OCI-LY3 (cell line): ENCODE measurements around the gene TMEM30A.

Source experiments
- H2AFZ ChIP-seq: fragments of 200-600, 300-600 bp; shearing (Covaris generic); 2 replicates; pipeline ENCODE4 v1.6.0; 2014; ENCODE audit warnings: antibody characterized with exemption, low read depth, low read length
- H3K27ac ChIP-seq: fragments of 200-600, 300-600 bp; sonication (generic); 2 replicates; pipeline ENCODE4 v1.5.1; 2014; ENCODE audit warnings: mild to moderate bottlenecking, low read length, moderate library complexity, mixed read lengths
- H3K27me3 ChIP-seq: fragments of 200-600, 300-600 bp; sonication (generic); 2 replicates; pipeline ENCODE4 v1.6.1; 2014; ENCODE audit warnings: low read depth, low read length, mixed read lengths
- H3K36me3 ChIP-seq: fragments of 200-600, 300-600 bp; sonication (generic); replicated peaks from 2 replicates; pipeline ENCODE3; 2014; ENCODE audit warnings: low read depth, low read length, mixed read lengths
- H3K4me1 ChIP-seq: fragments of 300-600, 200-600 bp; sonication (generic); 2 replicates; pipeline ENCODE4 v1.6.1; 2014; ENCODE audit warnings: low read length, mixed read lengths
- H3K4me2 ChIP-seq: fragments of 200-600, 300-600 bp; sonication (generic); 2 replicates; pipeline ENCODE4 v1.6.1; 2014; ENCODE audit warnings: low read length, mixed read lengths
- H3K4me3 ChIP-seq: fragments of 300-600, 200-600 bp; sonication (generic); 2 replicates; pipeline ENCODE4 v1.5.1; 2014; ENCODE audit warnings: antibody characterized with exemption, mild to moderate bottlenecking, low read length, moderate library complexity
- H3K79me2 ChIP-seq: fragments of 300-600, 200-600 bp; shearing (Covaris generic); 2 replicates; pipeline ENCODE4 v1.6.1; 2014; ENCODE audit warnings: mild to moderate bottlenecking, low read length, mixed read lengths
- H3K9ac ChIP-seq: fragments of 300-600, 200-600 bp; shearing (Covaris generic); 2 replicates; pipeline ENCODE4 v1.6.0; 2014; ENCODE audit warnings: mild to moderate bottlenecking, low read length, moderate library complexity
- H3K9me3 ChIP-seq: fragments of 200-600, 300-600 bp; shearing (Covaris generic); 2 replicates; pipeline ENCODE4 v1.6.1; 2014; ENCODE audit warnings: low read length, mixed read lengths; ENCODE audit not compliant: insufficient read depth
- H4K20me1 ChIP-seq: fragments of 200-600, 300-600 bp; sonication (generic); 2 replicates; pipeline ENCODE4 v1.6.1; 2016; ENCODE audit warnings: low read length, mixed read lengths; ENCODE audit not compliant: insufficient read depth
- EZH2phosphoT487 ChIP-seq: fragments of 200-600 bp; shearing (Covaris generic); IDR thresholded peaks from 2 replicates; pipeline ENCODE4 v1.6.1; 2018; ENCODE audit warnings: antibody characterized with exemption, mixed run types, low read depth
- TF ChIP-seq, protein P1 (sequence below): fragments of 200-600, 300-600 bp; sonication (generic); IDR thresholded peaks from 2 replicates; pipeline ENCODE4 v1.5.1; 2014; ENCODE audit warnings: antibody characterized with exemption, low read length, low read depth

The TMEM30A gene

DNA sequence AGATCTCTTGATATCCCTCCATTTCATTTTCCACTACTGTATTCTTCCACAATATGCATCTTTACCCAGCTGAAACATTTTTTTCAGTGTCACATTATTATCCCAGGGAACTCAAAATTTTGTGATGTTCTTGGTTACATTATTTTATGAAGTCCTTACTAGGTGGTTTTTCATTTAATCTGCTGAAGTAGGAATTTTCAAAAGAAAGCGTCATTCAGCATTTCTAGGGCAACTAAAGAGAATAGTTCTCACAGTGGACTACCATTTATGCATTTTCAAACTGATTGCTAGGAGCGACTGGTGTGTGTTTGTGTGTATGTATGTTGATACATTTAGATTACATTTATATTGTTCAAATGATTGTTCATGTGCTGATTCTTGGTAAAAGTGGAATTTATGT, 2.4 kb upstream of the TMEM30A start:
- Histone ChIP-seq H3K79me2 (peaks cover 41% of the 10 kb centered on the region), H3K4me2 (peak overlapping the region; percentile 42)

DNA sequence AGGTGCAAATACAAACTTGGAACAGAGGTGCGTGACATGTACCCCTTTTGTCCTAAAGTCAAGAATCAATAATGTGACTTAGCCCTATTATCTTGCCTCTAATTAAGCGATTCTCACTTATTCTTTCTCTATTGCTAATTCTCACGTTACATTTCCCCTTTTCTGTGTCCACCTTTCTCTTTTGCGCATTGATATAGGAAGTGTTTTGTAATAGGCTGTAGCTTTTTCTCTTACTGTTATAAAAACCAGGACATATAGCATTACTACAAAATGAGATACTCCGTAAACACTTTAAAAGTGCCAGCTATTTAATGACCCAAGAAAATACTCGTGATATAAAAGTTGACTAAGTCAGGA, 669 bp upstream of the TMEM30A start:
- H3K79me2 ChIP-seq, result peaks cover 58% of the 10 kb centered on the region
- peaks cover 41% of the 10 kb centered on the region for H3K4me1 ChIP-seq
- H3K9ac ChIP-seq, result peak overlapping the region; percentile 75
- H4K20me1 ChIP-seq, result peaks cover 17% of the 10 kb centered on the region
- no peaks in the 10 kb centered on the region for H3K9me3 ChIP-seq
- H3K27ac ChIP-seq, result peak overlapping the region; percentile 88
- H3K4me3 ChIP-seq, result peak overlapping the region; percentile 89
- no peaks in the 10 kb centered on the region for H3K36me3 ChIP-seq
- no peaks in the 10 kb centered on the region for H3K27me3 ChIP-seq
- TF ChIP-seq, protein P1, sequence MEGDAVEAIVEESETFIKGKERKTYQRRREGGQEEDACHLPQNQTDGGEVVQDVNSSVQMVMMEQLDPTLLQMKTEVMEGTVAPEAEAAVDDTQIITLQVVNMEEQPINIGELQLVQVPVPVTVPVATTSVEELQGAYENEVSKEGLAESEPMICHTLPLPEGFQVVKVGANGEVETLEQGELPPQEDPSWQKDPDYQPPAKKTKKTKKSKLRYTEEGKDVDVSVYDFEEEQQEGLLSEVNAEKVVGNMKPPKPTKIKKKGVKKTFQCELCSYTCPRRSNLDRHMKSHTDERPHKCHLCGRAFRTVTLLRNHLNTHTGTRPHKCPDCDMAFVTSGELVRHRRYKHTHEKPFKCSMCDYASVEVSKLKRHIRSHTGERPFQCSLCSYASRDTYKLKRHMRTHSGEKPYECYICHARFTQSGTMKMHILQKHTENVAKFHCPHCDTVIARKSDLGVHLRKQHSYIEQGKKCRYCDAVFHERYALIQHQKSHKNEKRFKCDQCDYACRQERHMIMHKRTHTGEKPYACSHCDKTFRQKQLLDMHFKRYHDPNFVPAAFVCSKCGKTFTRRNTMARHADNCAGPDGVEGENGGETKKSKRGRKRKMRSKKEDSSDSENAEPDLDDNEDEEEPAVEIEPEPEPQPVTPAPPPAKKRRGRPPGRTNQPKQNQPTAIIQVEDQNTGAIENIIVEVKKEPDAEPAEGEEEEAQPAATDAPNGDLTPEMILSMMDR, result no peak
- no peak for TF ChIP-seq EZH2phosphoT487
- H2AFZ ChIP-seq, result peak overlapping the region; percentile 89
- peak overlapping the region; percentile 81 for H3K4me2 ChIP-seq

More for the DNA sequence above, 2.4 kb upstream of the TMEM30A start:
- Histone ChIP-seq H3K36me3 (no peaks in the 10 kb centered on the region), H2AFZ (no peak overlapping the region), H3K4me1 (peaks cover 34% of the 10 kb centered on the region), H3K27ac (no peak overlapping the region), H3K27me3 (no peaks in the 10 kb centered on the region), H3K9ac (no peak overlapping the region), H3K9me3 (no peaks in the 10 kb centered on the region), H4K20me1 (peaks cover 13% of the 10 kb centered on the region), H3K4me3 (no peak overlapping the region)
- TF ChIP-seq, protein P1, result no peak
- no peak for TF ChIP-seq EZH2phosphoT487

- no peaks in the 10 kb centered on the region for H3K27me3 ChIP-seq
- no peaks in the 10 kb centered on the region for H3K9me3 ChIP-seq
- H3K4me1 ChIP-seq, result peaks cover 41% of the 10 kb centered on the region
- H3K79me2 ChIP-seq, result peaks cover 70% of the 10 kb centered on the region
- peaks cover 21% of the 10 kb centered on the region for H4K20me1 ChIP-seq
- TF ChIP-seq EZH2phosphoT487, result no peak
- TF ChIP-seq, protein P1, result no peak
- H2AFZ ChIP-seq, result peak overlapping the region; percentile 58
- H3K9ac ChIP-seq, result peak overlapping the region; percentile 86
- H3K36me3 ChIP-seq, result no peaks in the 10 kb centered on the region
- H3K4me3 ChIP-seq, result peak overlapping the region; percentile 89
- peak overlapping the region; percentile 81 for H3K4me2 ChIP-seq
- H3K27ac ChIP-seq, result peak overlapping the region; percentile 88
Observed at GRCh38 chr6:75283907-75284631, 523 bp downstream of the TMEM30A start.

GRCh38 chr6:75282706-75283105, 1.9 kb downstream of the TMEM30A start:
- H3K4me2 ChIP-seq, result peak overlapping the region; percentile 81
- H3K27ac ChIP-seq, result no peak overlapping the region
- H3K4me3 ChIP-seq, result peak overlapping the region; percentile 89
- no peaks in the 10 kb centered on the region for H3K36me3 ChIP-seq
- no peaks in the 10 kb centered on the region for H3K27me3 ChIP-seq
- H3K9me3 ChIP-seq, result no peaks in the 10 kb centered on the region
- peak overlapping the region; percentile 86 for H3K9ac ChIP-seq
- H2AFZ ChIP-seq, result no peak overlapping the region
- H4K20me1 ChIP-seq, result peaks cover 29% of the 10 kb centered on the region
- peaks cover 37% of the 10 kb centered on the region for H3K4me1 ChIP-seq
- TF ChIP-seq EZH2phosphoT487, result no peak
- TF ChIP-seq, protein P1, result no peak
- peaks cover 77% of the 10 kb centered on the region for H3K79me2 ChIP-seq
